Heart left ventricle (tissue), 13 donors: ENCODE data around the gene RAP1B.

Source experiments
- CTCF ChIP-seq, 12 donors: fragments of 200-600 bp; sonication (generic) in 4 of 12; IDR thresholded peaks; one replicate each; pipeline versions ENCODE4 v1.5.0 to v1.8.0; 2018 to 2022; ENCODE audit warnings: antibody characterized with exemption in 12 of 12, mild to moderate bottlenecking in 5 of 12
- POLR2A ChIP-seq, 2 donors: fragments of 450-650 bp; IDR thresholded peaks; one replicate each; pipeline ENCODE4 v1.6.1; 2017; ENCODE audit warnings: antibody characterized with exemption in 2 of 2, mild to moderate bottlenecking in 2 of 2, moderate library complexity in 2 of 2
- donor health status: ischemic (EF 13 %, LVEDD 7.1; RV severe dilation, severe dysfunction).
- donor health status: DM: no; HTN: yes; CAD: no.
- donor health status: DM: no; HTN: no; CAD: no.
- donor health status: ischemic (EF 25% LVEDD 6.9; RV normal size, moderate dysfunction).
- donor health status: ischemic (EF 25% LVEDD 5.7; RV mildly dilated, moderate dysfunction).
- donor health status: ischemic (EF 35%, LVEDD 5.7; RV mildly dilated, moderate dysfunction).
- donor health status: nonischemic (EF 11% LVEDD 7.7; RV severe dilation, severe dysfunction).
- donor health status: DM: yes; HTN: yes; CAD: no.
- donor health status: PGD.
- donor health status: ischemic (EF 29% LVEDD 5.4; RV normal size, mild dysfunction).
- donor health status: nonischemic (EF 23%, LVEDD 6.1; RV moderate dilation, normal function).

- TF ChIP-seq CTCF (IDR thresholded peaks at IDR 0.05) (no peak), POLR2A (IDR thresholded peaks at IDR 0.05) (no peak)
Measured at GRCh38 chr12:68639396-68639767, 28.7 kb downstream of the RAP1B start.
